Renal cortical epithelial cell (primary cell): ENCODE results near the gene KIR3DL3. TPM values are rescaled to one million over a fixed set of nuclear protein-coding genes. Genes with fewer than 3 reads are reported as not detected.
"Not testable (repeated sequence)": the region's sequence is repeated elsewhere in the genome, so short reads cannot be mapped to it uniquely, and the experiment has no call there.

Source experiments
- DNase-seq: peaks from one replicate; pipeline ENCODE4 v3.0.0-alpha.2; 2011; ENCODE audit warnings: low read depth
- total RNA-seq: library from RNA; depleted of rRNA; stranded (reverse); fragments of >200 nt; gene quantifications from 2 replicates; pipeline ENCODE4 v1.2.3, GENCODE V29; 2014

KIR3DL3 gene
- total RNA-seq, 1 donor from 2014 or later = not detected

GRCh38 chr19:54731191-54731590 lies 6.9 kb downstream of the KIR3DL3 start:
- no peak for DNase-seq

- DNase-seq = not testable (repeated sequence)
Observed at GRCh38 chr19:54738306-54738705, 14.1 kb downstream of the KIR3DL3 start, which contains the start of gene KIR2DL3. KIR2DL3 (plus strand) TSS chr19:54738513; CDS start chr19:54738546, 33 bp downstream.

GRCh38 chr19:54738715-54739114 lies 14.5 kb downstream of the KIR3DL3 start:
- DNase-seq = no peak

GRCh38 chr19:54739587-54740497 lies 15.6 kb downstream of the KIR3DL3 start:
- DNase-seq = no peak

- DNase-seq = not testable (repeated sequence)
Observed at GRCh38 chr19:54741950-54742349, 17.7 kb downstream of the KIR3DL3 start.

- DNase-seq = not testable (repeated sequence)
Observed at GRCh38 chr19:54744080-54744479, 19.8 kb downstream of the KIR3DL3 start.

GRCh38 chr19:54747614-54748322 lies 23.5 kb downstream of the KIR3DL3 start:
- DNase-seq = not testable (repeated sequence)

GRCh38 chr19:54750276-54750675 lies 26.0 kb downstream of the KIR3DL3 start:
- not testable (repeated sequence) for DNase-seq

GRCh38 chr19:54756204-54757110 lies 32.2 kb downstream of the KIR3DL3 start:
- DNase-seq = not testable (repeated sequence)

- DNase-seq = not testable (repeated sequence)
Observed at GRCh38 chr19:54758577-54758976, 34.3 kb downstream of the KIR3DL3 start.

- not testable (repeated sequence) for DNase-seq
Observed at GRCh38 chr19:54764219-54764618, 40.0 kb downstream of the KIR3DL3 start.

- not testable (repeated sequence) for DNase-seq
Observed at GRCh38 chr19:54766464-54766863, 42.2 kb downstream of the KIR3DL3 start.

- not testable (repeated sequence) for DNase-seq
Observed at GRCh38 chr19:54769646-54770045, 45.4 kb downstream of the KIR3DL3 start, which contains the start of gene KIR2DL1. KIR2DL1 (plus strand) TSS chr19:54769793; CDS start chr19:54769851, 58 bp downstream.

GRCh38 chr19:54770511-54770910 lies 46.3 kb downstream of the KIR3DL3 start:
- DNase-seq = not testable (repeated sequence)

GRCh38 chr19:54771018-54771960 lies 47.0 kb downstream of the KIR3DL3 start:
- DNase-seq = not testable (repeated sequence)

- DNase-seq = not testable (repeated sequence)
Observed at GRCh38 chr19:54772666-54773065, 48.4 kb downstream of the KIR3DL3 start.

GRCh38 chr19:54775095-54775815 lies 51.0 kb downstream of the KIR3DL3 start:
- not testable (repeated sequence) for DNase-seq

- DNase-seq = not testable (repeated sequence)
Observed at GRCh38 chr19:54775830-54776229, 51.6 kb downstream of the KIR3DL3 start.

GRCh38 chr19:54777851-54778250 lies 53.6 kb downstream of the KIR3DL3 start:
- DNase-seq = not testable (repeated sequence)
